Measurements from ENCODE around the gene DNAAF8.

GRCh38 chr16:4714996-4715395 is 19.3 kb upstream of the DNAAF8 start:
- no peak for TF ChIP-seq CTCF (IDR thresholded peaks at IDR 0.05)
- no peak for TF ChIP-seq POLR2A (IDR thresholded peaks at IDR 0.05)
